OCI-LY1 (cell line): ENCODE results near the gene LZTR1.

Source experiments
- EZH2 ChIP-seq: fragments of 200-600 bp; sonication (generic), shearing (Covaris generic); IDR thresholded peaks from 2 replicates; pipeline ENCODE4 v1.8.0; 2017; ENCODE audit warnings: borderline replicate concordance, mixed run types, mild to moderate bottlenecking, antibody characterized with exemption, low read length, moderate library complexity, mixed read lengths
- TF ChIP-seq, protein P1 (sequence below): fragments of 200-600 bp; sonication (generic), shearing (Covaris generic); IDR thresholded peaks from 2 replicates; pipeline ENCODE4 v1.5.1; 2017; ENCODE audit warnings: mild to moderate bottlenecking, antibody characterized with exemption, low read length, moderate library complexity, mixed read lengths

DNA sequence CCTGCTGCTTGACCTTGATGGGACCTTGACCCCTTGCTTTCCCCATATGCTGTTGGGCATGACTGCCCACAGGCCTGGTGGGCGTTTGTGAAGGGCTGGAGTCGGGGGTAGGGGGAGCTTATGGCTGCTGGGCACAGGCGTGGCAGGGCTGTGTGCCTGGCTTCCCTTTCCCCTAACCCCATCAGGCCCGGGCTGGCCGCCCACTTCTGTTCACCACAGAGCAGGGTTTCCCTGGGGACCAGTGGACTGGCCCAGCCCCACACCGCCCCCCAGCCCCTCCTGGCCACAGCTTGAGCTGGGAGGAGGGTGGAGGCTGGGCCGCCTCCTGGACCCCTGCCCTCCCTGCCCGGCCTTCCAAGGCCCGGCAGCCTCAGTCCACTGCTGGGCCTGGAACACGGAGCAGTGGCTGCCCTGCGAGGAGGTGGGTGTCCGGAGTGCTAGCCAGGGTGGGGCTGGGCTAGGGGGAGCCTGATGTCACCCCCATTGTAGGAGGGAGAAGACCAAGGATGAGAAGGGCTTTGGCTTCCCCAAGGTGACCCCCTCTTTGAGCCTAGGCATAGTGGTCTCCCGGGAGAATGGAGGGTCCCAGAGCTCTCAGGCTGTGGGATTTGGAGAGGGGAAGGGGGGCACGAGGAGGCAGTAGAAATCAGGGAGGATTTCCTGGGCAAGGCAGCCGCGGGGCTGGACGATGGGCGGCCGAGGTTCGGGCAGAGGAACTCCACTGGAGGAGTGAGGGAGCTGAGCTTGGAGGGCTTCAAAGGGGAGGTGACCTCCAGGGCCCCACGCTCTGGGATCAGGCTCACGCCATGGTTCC, 15.0 kb upstream of the LZTR1 start, which contains the start of gene AIFM3:
- TF ChIP-seq, protein P1, sequence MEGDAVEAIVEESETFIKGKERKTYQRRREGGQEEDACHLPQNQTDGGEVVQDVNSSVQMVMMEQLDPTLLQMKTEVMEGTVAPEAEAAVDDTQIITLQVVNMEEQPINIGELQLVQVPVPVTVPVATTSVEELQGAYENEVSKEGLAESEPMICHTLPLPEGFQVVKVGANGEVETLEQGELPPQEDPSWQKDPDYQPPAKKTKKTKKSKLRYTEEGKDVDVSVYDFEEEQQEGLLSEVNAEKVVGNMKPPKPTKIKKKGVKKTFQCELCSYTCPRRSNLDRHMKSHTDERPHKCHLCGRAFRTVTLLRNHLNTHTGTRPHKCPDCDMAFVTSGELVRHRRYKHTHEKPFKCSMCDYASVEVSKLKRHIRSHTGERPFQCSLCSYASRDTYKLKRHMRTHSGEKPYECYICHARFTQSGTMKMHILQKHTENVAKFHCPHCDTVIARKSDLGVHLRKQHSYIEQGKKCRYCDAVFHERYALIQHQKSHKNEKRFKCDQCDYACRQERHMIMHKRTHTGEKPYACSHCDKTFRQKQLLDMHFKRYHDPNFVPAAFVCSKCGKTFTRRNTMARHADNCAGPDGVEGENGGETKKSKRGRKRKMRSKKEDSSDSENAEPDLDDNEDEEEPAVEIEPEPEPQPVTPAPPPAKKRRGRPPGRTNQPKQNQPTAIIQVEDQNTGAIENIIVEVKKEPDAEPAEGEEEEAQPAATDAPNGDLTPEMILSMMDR = no peak
- no peak for TF ChIP-seq EZH2
